IMR-90 (cell line): ENCODE measurements around the gene NDUFAF8. TPM values are rescaled to one million over a fixed set of nuclear protein-coding genes. Genes with fewer than 3 reads are reported as not detected.
A peak's percentile ranks its signal among the peaks of the same experiment; 100 is the strongest.

Experiments
- ATAC-seq: fragments of 200-7000 bp; cut with Tn5 transposase; 2 replicates; pipeline ENCODE4 v1.9.1; 2020; ENCODE audit warnings: low read depth, mild to moderate bottlenecking, moderate library complexity
- BruUV-seq: library from RNA; stranded (reverse); fragments of 400-500 nt; replicated peaks from 2 replicates; lab custom pipeline; 2021; lab: Mats Ljungman, UMichigan
- CTCF ChIA-PET: fragments of 300-600 bp; formaldehyde crosslinking; extraction: SDS; loops from one replicate; lab custom pipeline; 2021; ENCODE audit warnings: antibody characterized with exemption; lab: Yijun Ruan, JAX
- POLR2A ChIA-PET: fragments of 300-600 bp; sonication (Branson Sonifier 250); formaldehyde crosslinking; loops from one replicate; lab custom pipeline; 2022; ENCODE audit warnings: antibody characterized with exemption; ENCODE audit not compliant: unreplicated experiment; lab: Charles Lee
- DNase-seq: peaks from one replicate; pipeline ENCODE4 v3.0.0; 2013
- H2AFZ ChIP-seq: replicated peaks from 2 replicates; pipeline ENCODE3; 2013; ENCODE audit warnings: low read length, mild to moderate bottlenecking; ENCODE audit not compliant: poor library complexity
- H2AK5ac ChIP-seq: 2 replicates; pipeline ENCODE4 v1.6.1; 2013; ENCODE audit warnings: low read depth, low read length, inconsistent platforms
- H2AK9ac ChIP-seq: replicated peaks from 2 replicates; pipeline ENCODE3; 2013; ENCODE audit warnings: mild to moderate bottlenecking, low read depth, low read length, moderate library complexity; ENCODE audit not compliant: poor library complexity
- H2BK120ac ChIP-seq: 2 replicates; pipeline ENCODE4 v1.6.1; 2013; ENCODE audit warnings: low read depth, low read length, inconsistent platforms
- H2BK15ac ChIP-seq: 3 replicates; pipeline ENCODE4 v1.6.1; 2013; ENCODE audit warnings: low read depth, low read length, inconsistent platforms
- H2BK20ac ChIP-seq: 2 replicates; pipeline ENCODE4 v1.6.1; 2013; ENCODE audit warnings: low read depth, mild to moderate bottlenecking, inconsistent platforms, low read length, moderate library complexity
- H2BK5ac ChIP-seq: 2 replicates; pipeline ENCODE4 v1.6.1; 2013; ENCODE audit warnings: mild to moderate bottlenecking, low read depth, low read length, inconsistent platforms; ENCODE audit not compliant: poor library complexity, severe bottlenecking
- H3K14ac ChIP-seq: replicated peaks from 2 replicates; pipeline ENCODE4 v1.6.1; 2013; ENCODE audit warnings: low read depth, low read length, inconsistent platforms
- H3K18ac ChIP-seq: 2 replicates; pipeline ENCODE4 v1.6.1; 2013; ENCODE audit warnings: low read depth, low read length, control low read depth
- H3K23ac ChIP-seq: 2 replicates; pipeline ENCODE4 v1.6.1; 2013; ENCODE audit warnings: low read depth, low read length, inconsistent platforms
- H3K27ac ChIP-seq: 2 replicates; pipeline ENCODE4 v1.5.1; 2013; ENCODE audit warnings: mild to moderate bottlenecking, control low read depth, low read length; ENCODE audit not compliant: insufficient read depth
- H3K27me3 ChIP-seq: 2 replicates; pipeline ENCODE4 v1.6.1; 2013; ENCODE audit warnings: low read length; ENCODE audit not compliant: control insufficient read depth, insufficient read depth
- H3K36me3 ChIP-seq: 2 replicates; pipeline ENCODE4 v1.6.1; 2013; ENCODE audit warnings: low read length, mixed read lengths; ENCODE audit not compliant: control insufficient read depth, insufficient read depth
- H3K4ac ChIP-seq: 2 replicates; pipeline ENCODE4 v1.6.1; 2013; ENCODE audit warnings: low read depth, low read length, inconsistent platforms
- H3K4me1 ChIP-seq: 2 replicates; pipeline ENCODE4 v1.6.1; 2013; ENCODE audit warnings: low read length, mixed read lengths; ENCODE audit not compliant: control insufficient read depth, insufficient read depth
- H3K4me2 ChIP-seq: 2 replicates; pipeline ENCODE4 v1.6.1; 2013; ENCODE audit warnings: low read depth, mild to moderate bottlenecking, control low read depth, low read length, moderate library complexity
- H3K4me3 ChIP-seq: 2 replicates; pipeline ENCODE4 v1.5.1; 2013; ENCODE audit warnings: low read depth, mild to moderate bottlenecking, control low read depth, low read length, moderate library complexity; ENCODE audit not compliant: insufficient read depth
- H3K56ac ChIP-seq: 2 replicates; pipeline ENCODE4 v1.6.1; 2013; ENCODE audit warnings: low read length, inconsistent platforms; ENCODE audit not compliant: insufficient read depth; ENCODE audit errors: extremely low read depth
- H3K79me1 ChIP-seq, 2 experiments: 2 replicates each; pipeline ENCODE4 v1.6.1; 2013; ENCODE audit warnings: low read length in 2 of 2, inconsistent platforms in 1 of 2, low read depth in 1 of 2
- H3K9ac ChIP-seq: 2 replicates; pipeline ENCODE4 v1.6.1; 2013; ENCODE audit warnings: low read depth, low read length, control low read depth
- H3K9me1 ChIP-seq: 2 replicates; pipeline ENCODE4 v1.6.1; 2013; ENCODE audit warnings: low read length, inconsistent platforms; ENCODE audit not compliant: insufficient read depth
- H3K9me3 ChIP-seq: 2 replicates; pipeline ENCODE4 v1.6.1; 2013; ENCODE audit warnings: low read length; ENCODE audit not compliant: control insufficient read depth, insufficient read depth
- H4K20me1 ChIP-seq: 2 replicates; pipeline ENCODE4 v1.6.1; 2013; ENCODE audit warnings: low read length, inconsistent platforms; ENCODE audit not compliant: insufficient read depth
- H4K5ac ChIP-seq: 2 replicates; pipeline ENCODE4 v1.6.1; 2013; ENCODE audit warnings: mild to moderate bottlenecking, low read depth, low read length, control low read depth
- H4K8ac ChIP-seq, 2 experiments: 2 replicates each; pipeline ENCODE4 v1.6.1; 2013; ENCODE audit warnings: low read depth in 2 of 2, low read length in 2 of 2, control low read depth in 1 of 2, inconsistent platforms in 1 of 2
- H4K91ac ChIP-seq: 2 replicates; pipeline ENCODE4 v1.6.1; 2013; ENCODE audit warnings: low read depth, low read length, inconsistent platforms; ENCODE audit not compliant: insufficient read depth
- CEBPB ChIP-seq: IDR thresholded peaks from 2 replicates; pipeline ENCODE4 v1.6.1; 2012; ENCODE audit warnings: low read depth, low read length, improper control_type of control experiment
- MAZ ChIP-seq: IDR thresholded peaks from 2 replicates; pipeline ENCODE4 v1.6.1; 2012; ENCODE audit warnings: low read depth, mild to moderate bottlenecking, low read length, improper control_type of control experiment, moderate library complexity, borderline replicate concordance
- MXI1 ChIP-seq: IDR thresholded peaks from 2 replicates; pipeline ENCODE4 v1.6.1; 2012; ENCODE audit warnings: low read depth, mild to moderate bottlenecking, low read length, moderate library complexity, borderline replicate concordance
- NFE2L2 ChIP-seq: fragments of 150-350 bp; IDR thresholded peaks from 2 replicates; pipeline ENCODE4 v1.6.1; 2016; ENCODE audit warnings: low read depth, mild to moderate bottlenecking, low read length
- RCOR1 ChIP-seq: IDR thresholded peaks from 2 replicates; pipeline ENCODE4 v1.6.1; 2012; ENCODE audit warnings: mild to moderate bottlenecking, low read length, improper control_type of control experiment; ENCODE audit not compliant: insufficient replicate concordance
- RFX5 ChIP-seq: IDR thresholded peaks from 2 replicates; pipeline ENCODE4 v1.8.0; 2012; ENCODE audit warnings: low read depth, mild to moderate bottlenecking, low read length, moderate library complexity
- SMC3 ChIP-seq: fragments of 150-350 bp; IDR thresholded peaks from 2 replicates; pipeline ENCODE4 v1.6.1; 2016; ENCODE audit warnings: low read depth, mild to moderate bottlenecking, antibody characterized with exemption, low read length, moderate library complexity
- WGBS, 2 experiments: methylation state at CpG; one replicate each; pipeline versions ENCODE4 v1.1.5 to v1.1.7; 2013; ENCODE audit warnings: missing lambda C conversion rate in 2 of 2; ENCODE audit not compliant: insufficient read length in 1 of 2; ENCODE audit errors: extremely low coverage in 2 of 2; 5-methylcytosine and 5-hydroxymethylcytosine counted together
- dilution Hi-C: fragments of 300-500 bp; cut with HindIII; formaldehyde crosslinking; loops from one replicate; pipeline ENCODE4 v1.14.3; 2018; ENCODE audit warnings: low sequenced_read_pairs; ENCODE audit not compliant: unreplicated experiment
- in situ Hi-C: fragments of 300-500 bp; cut with MboI; formaldehyde crosslinking; loops from 3 replicates; pipeline ENCODE4 v1.14.3; 2019; ENCODE audit warnings: low sequenced_read_pairs, inconsistent platforms, mixed read lengths
- intact Hi-C: fragments of 100-400 bp; cut with micrococcal nuclease; formaldehyde crosslinking; loops from 2 replicates; pipeline ENCODE4 v1.10.0; 2022
- polyA plus RNA-seq, 3 experiments: library from polyadenylated mRNA; depleted of rRNA; stranded (reverse); fragments of >200 nt; gene quantifications; 2 replicates each; pipeline ENCODE4 v1.2.3, GENCODE V29; 2012; ENCODE audit warnings: low replicate concordance in 1 of 3
- total RNA-seq: library from RNA; depleted of rRNA; stranded (reverse); fragments of >200 nt; gene quantifications from 2 replicates; pipeline ENCODE4 v1.2.3, GENCODE V29; 2012
- TF ChIP-seq, protein P1 (sequence below): conservative IDR thresholded peaks from 2 replicates; pipeline ENCODE4 v1.5.1; 2012; ENCODE audit warnings: mild to moderate bottlenecking, low read depth, low read length, improper control_type of control experiment

The NDUFAF8 gene
- total and polyA plus RNA-seq, 2 of the 4 experiments (the other 2 are of a cell fraction), result 11.1 to 65.0 TPM

DNA sequence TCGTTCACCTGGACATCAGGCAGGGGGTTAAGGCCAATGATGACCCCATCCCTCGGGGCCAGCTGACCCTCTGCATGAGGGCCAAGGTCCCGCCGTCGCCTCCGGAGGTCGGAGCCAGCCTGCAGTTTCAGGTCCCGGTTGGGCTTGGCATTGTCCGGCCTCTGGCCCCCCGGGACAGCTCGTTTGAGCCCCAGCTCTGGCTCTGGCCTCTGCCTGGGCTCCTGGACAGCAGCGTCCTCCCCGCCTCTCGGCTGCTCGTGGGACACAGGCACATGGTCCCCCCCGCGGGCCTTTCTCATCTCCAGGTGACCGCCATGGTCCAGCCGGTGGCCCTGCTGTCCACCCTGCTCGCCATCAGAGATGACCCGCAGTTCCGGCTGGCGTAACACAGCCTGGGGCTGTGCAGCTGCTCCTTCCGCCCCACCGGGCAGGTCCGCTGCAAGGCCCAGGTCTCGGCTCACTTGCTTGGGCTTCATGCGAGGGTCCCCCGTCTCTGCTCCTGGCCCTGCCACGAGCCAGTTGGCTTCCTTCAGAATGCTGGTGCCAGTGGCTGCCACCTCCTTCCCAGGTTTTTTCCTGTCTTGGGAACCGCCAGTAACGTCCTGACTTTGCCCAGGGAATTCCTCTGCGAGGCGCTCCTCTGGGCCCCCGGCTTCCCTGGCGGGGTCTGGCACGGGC is 6.7 kb downstream of the NDUFAF8 start:
- H3K23ac ChIP-seq, result no peak overlapping the region
- H2AK5ac ChIP-seq, result no peak overlapping the region
- H3K4me1 ChIP-seq, result peaks cover 7% of the 10 kb centered on the region
- peak overlapping the region; percentile 21 for H2AFZ ChIP-seq
- ATAC-seq (no peak), DNase-seq (no peak)
- dilution Hi-C loops (no loop called here), in situ Hi-C loops (no loop called here), intact Hi-C loops (no loop called here)
- no peaks in the 10 kb centered on the region for H3K9me3 ChIP-seq
- no peak overlapping the region for H2BK15ac ChIP-seq
- no peak overlapping the region for H4K91ac ChIP-seq
- no peak overlapping the region for H3K27ac ChIP-seq
- ChIA-PET CTCF (no interaction called here), POLR2A (no interaction called here)
- H3K79me1 ChIP-seq, result peaks cover 6 to 38% of the 10 kb centered on the region in 2 experiments; a peak in 3 of 4 replicates
- H3K4me2 ChIP-seq, result no peak overlapping the region
- H2BK20ac ChIP-seq, result no peak overlapping the region
- peaks cover 25% of the 10 kb centered on the region for H4K20me1 ChIP-seq
- no peak overlapping the region for H3K18ac ChIP-seq
- H3K9me1 ChIP-seq, result 0 out of 2 replicates have a peak, but pooled peaks cover 3% of the 10 kb centered on the region
- TF ChIP-seq SMC3 (no peak), MXI1 (no peak), RCOR1 (no peak), CEBPB (no peak), NFE2L2 (no peak), MAZ (no peak), RFX5 (no peak)
- TF ChIP-seq, protein P1, sequence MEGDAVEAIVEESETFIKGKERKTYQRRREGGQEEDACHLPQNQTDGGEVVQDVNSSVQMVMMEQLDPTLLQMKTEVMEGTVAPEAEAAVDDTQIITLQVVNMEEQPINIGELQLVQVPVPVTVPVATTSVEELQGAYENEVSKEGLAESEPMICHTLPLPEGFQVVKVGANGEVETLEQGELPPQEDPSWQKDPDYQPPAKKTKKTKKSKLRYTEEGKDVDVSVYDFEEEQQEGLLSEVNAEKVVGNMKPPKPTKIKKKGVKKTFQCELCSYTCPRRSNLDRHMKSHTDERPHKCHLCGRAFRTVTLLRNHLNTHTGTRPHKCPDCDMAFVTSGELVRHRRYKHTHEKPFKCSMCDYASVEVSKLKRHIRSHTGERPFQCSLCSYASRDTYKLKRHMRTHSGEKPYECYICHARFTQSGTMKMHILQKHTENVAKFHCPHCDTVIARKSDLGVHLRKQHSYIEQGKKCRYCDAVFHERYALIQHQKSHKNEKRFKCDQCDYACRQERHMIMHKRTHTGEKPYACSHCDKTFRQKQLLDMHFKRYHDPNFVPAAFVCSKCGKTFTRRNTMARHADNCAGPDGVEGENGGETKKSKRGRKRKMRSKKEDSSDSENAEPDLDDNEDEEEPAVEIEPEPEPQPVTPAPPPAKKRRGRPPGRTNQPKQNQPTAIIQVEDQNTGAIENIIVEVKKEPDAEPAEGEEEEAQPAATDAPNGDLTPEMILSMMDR, result no peak
- H3K36me3 ChIP-seq, result peaks cover 20% of the 10 kb centered on the region
- no TSS peak for BruUV-seq
- H3K14ac ChIP-seq, result no peak overlapping the region
- H3K4ac ChIP-seq, result no peak overlapping the region
- no peak overlapping the region for H2BK120ac ChIP-seq
- H3K9ac ChIP-seq, result no peak overlapping the region
- no peak overlapping the region for H2BK5ac ChIP-seq
- no peaks in the 10 kb centered on the region for H3K27me3 ChIP-seq
- WGBS, 2 experiments, result 92% methylated on average over 22 of the region's 37 CpGs; no CpG with 5 or more reads in 1 of the 2 experiments
- peak overlapping the region; percentile 82 for H2AK9ac ChIP-seq
- H4K5ac ChIP-seq, result no peak overlapping the region
- H3K56ac ChIP-seq, result no peak overlapping the region
- no peak overlapping the region for H4K8ac ChIP-seq
- H3K4me3 ChIP-seq, result no peak overlapping the region
